Ishikawa (cell line): Measurements from ENCODE around the gene UCN3.

Experiments used
- CEBPB ChIP-seq: IDR thresholded peaks from 2 replicates; pipeline ENCODE4 v1.6.1; 2012
- CREB1 ChIP-seq: IDR thresholded peaks from 2 replicates; pipeline ENCODE4 v1.6.1; 2012; ENCODE audit warnings: low read depth
- EGR1 ChIP-seq: IDR thresholded peaks from 2 replicates; pipeline ENCODE4 v1.6.1; 2012
- EP300 ChIP-seq: IDR thresholded peaks from 2 replicates; pipeline ENCODE4 v1.6.1; 2012; ENCODE audit warnings: borderline replicate concordance
- FOXM1 ChIP-seq: IDR thresholded peaks from 2 replicates; pipeline ENCODE4 v1.6.1; 2012; ENCODE audit warnings: low read depth, borderline replicate concordance
- MAX ChIP-seq: IDR thresholded peaks from 2 replicates; pipeline ENCODE4 v1.6.1; 2012
- NFIC ChIP-seq: IDR thresholded peaks from 2 replicates; pipeline ENCODE4 v1.6.1; 2012
- RAD21 ChIP-seq: IDR thresholded peaks from 2 replicates; pipeline ENCODE4 v1.6.1; 2012; ENCODE audit warnings: low read depth
- REST ChIP-seq: IDR thresholded peaks from 2 replicates; pipeline ENCODE4 v1.6.1; 2012; ENCODE audit warnings: low read depth, mild to moderate bottlenecking
- TAF1 ChIP-seq: IDR thresholded peaks from 2 replicates; pipeline ENCODE4 v1.6.1; 2012; ENCODE audit warnings: low read depth, mild to moderate bottlenecking
- TCF12 ChIP-seq: IDR thresholded peaks from 2 replicates; pipeline ENCODE4 v1.6.1; 2012; ENCODE audit warnings: low read depth
- TEAD4 ChIP-seq: IDR thresholded peaks from 2 replicates; pipeline ENCODE4 v1.6.1; 2012
- USF1 ChIP-seq: IDR thresholded peaks from 2 replicates; pipeline ENCODE4 v1.6.1; 2012
- YY1 ChIP-seq: IDR thresholded peaks from 2 replicates; pipeline ENCODE4 v1.6.1; 2012; ENCODE audit warnings: low read depth
- ZBTB7A ChIP-seq: IDR thresholded peaks from 2 replicates; pipeline ENCODE4 v1.6.1; 2012; ENCODE audit warnings: low read depth

The UCN3 gene

GRCh38 chr10:5412277-5412941 is 47.6 kb downstream of the UCN3 start, which contains the start of gene NET1:
NET1 (plus strand) TSS chr10:5412557; CDS start chr10:5412693, 136 bp downstream.
- TF ChIP-seq FOXM1 (peak; percentile 43; the same call in 1 of the 2 replicates), RAD21 (no peak), USF1 (no peak), TAF1 (peak; percentile 48), YY1 (peak; percentile 87), TEAD4 (no peak), EP300 (no peak), REST (no peak), NFIC (peak; percentile 34; the same call in 1 of the 2 replicates), TCF12 (no peak; the same call in 1 of the 2 replicates)

DNA sequence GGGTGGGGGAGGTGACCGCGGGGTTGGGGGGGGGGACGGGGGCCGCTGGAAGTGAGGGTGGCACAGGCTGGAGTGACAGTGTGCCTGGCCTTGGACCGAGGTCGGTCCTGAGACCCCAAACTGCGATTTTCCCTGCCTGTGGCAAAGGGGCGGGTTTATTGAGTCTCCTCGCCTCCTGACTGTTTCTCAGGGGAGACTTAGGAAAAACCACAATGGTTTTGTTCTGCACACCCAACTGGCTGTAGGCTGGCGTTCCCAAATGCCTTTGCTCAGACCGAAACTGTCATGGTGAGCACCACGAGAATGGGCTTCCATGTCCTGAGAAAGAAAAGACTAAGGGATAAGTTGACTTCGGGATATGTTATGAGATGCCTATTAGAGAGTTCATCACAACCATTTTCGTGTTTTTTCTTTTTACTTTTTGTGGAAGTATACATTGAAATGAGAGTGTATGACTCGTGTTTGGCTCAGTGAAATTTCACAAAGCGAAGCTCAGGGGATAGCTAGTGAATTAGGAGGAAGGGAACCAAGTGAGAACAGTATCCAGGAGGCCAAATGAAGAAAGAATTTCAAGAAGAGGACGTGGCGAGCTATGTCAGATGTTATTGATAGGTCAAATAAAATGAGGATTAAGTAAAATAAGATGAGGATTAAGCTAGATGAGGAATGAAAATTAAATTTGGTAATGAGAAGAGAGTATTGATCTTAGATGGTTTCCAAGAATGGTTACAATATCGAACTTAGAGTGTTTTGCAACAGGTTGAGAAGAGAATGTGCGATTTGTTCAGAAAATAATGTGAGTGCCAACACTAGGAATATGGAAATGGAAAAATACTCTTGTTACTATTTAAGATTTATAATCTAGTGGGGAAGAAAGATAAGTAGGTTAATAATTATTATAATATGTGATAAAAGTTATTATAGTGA is 48.5 kb downstream of the UCN3 start:
- TF ChIP-seq TAF1 (no peak), ZBTB7A (no peak), YY1 (no peak), NFIC (no peak), USF1 (no peak), REST (no peak), TEAD4 (no peak), EGR1 (no peak), CEBPB (no peak), EP300 (no peak), MAX (no peak), RAD21 (no peak), TCF12 (no peak), CREB1 (no peak), FOXM1 (no peak)

DNA sequence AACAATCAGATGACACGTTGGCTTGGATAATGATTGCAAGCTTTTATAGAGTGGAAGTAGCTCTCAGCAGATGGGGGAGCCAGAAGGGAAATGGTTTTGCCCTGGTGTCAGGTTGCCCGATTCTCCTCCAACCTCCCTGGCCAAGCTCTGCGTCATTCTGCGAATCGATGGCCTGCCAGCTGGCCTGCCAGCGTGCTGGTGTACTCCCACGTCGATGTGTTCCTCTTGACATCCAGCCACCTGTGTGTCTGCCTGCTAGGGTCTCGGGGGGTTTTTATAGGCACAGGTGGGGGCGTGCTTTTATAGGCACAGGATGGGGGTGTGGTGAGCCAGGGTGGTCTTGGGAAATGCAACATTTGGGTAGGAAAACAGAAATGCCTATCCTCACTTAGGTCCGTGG is 52.2 kb downstream of the UCN3 start:
- TF ChIP-seq EP300: no peak
- no peak for TF ChIP-seq YY1
- TF ChIP-seq CREB1: no peak
- no peak for TF ChIP-seq USF1
- no peak for TF ChIP-seq CEBPB
- TF ChIP-seq REST: no peak
- TF ChIP-seq RAD21: no peak
- no peak for TF ChIP-seq TEAD4
- no peak for TF ChIP-seq TCF12
- no peak for TF ChIP-seq NFIC
- TF ChIP-seq FOXM1: no peak
- TF ChIP-seq MAX: no peak
- TF ChIP-seq ZBTB7A: no peak
- no peak for TF ChIP-seq EGR1
- no peak for TF ChIP-seq TAF1
